H1 (cell line): ENCODE results near the gene GRM1. TPM values are rescaled to one million over a fixed set of nuclear protein-coding genes. Genes with fewer than 3 reads are reported as not detected.

Source experiments
- CTBP2 ChIP-seq: IDR thresholded peaks from 2 replicates; pipeline ENCODE4 v1.7.0; 2011; ENCODE audit warnings: borderline replicate concordance, mild to moderate bottlenecking, moderate library complexity, mixed read lengths, low read length; ENCODE audit not compliant: insufficient read depth, insufficient read length
- SAP30 ChIP-seq: fragments of 300-600 bp; sonication (generic); IDR thresholded peaks from 2 replicates; pipeline ENCODE4 v1.7.1; 2012; ENCODE audit warnings: low read length, moderate library complexity, mild to moderate bottlenecking, inconsistent platforms; ENCODE audit not compliant: insufficient read depth, insufficient replicate concordance
- SP2 ChIP-seq: IDR thresholded peaks from 2 replicates; pipeline ENCODE4 v1.6.1; 2012; ENCODE audit warnings: mild to moderate bottlenecking, low read length, inconsistent platforms
- ZNF274 ChIP-seq: IDR thresholded peaks from 2 replicates; pipeline ENCODE4 v1.7.0; 2012; ENCODE audit warnings: low read length, borderline replicate concordance; ENCODE audit errors: extremely low read depth
- polyA plus RNA-seq, 7 experiments: library from polyadenylated mRNA; depleted of rRNA in 3 of 7; stranded (reverse) in 5 of 7; unstranded in 2 of 7; fragments of >200 nt in 5 of 7; fragments of 200-250 nt in 2 of 7; gene quantifications; 1 replicate in 5 of 7; 2 replicates in 1 of 7; 4 replicates in 1 of 7; pipeline versions ENCODE4 v1.2.1 to v1.2.3, GENCODE V29; 2011 to 2013; ENCODE audit warnings: missing spikeins in 2 of 7, mixed read lengths in 2 of 7
- total RNA-seq: library from RNA; stranded (reverse); fragmentation: NEBNext Ultra II Directional; extraction: Animal tissue kit (Norgen Biotek cat#: 25700); gene quantifications from 2 replicates; pipeline ENCODE4 v1.2.1, GENCODE V29; 2021
- TF ChIP-seq, protein P1 (sequence below): fragments of 300-600 bp; sonication (generic); IDR thresholded peaks from 2 replicates; pipeline ENCODE4 v1.7.1; 2012; ENCODE audit warnings: low read length, moderate library complexity, mild to moderate bottlenecking, inconsistent platforms; ENCODE audit not compliant: insufficient replicate concordance

GRM1 gene
- total and polyA plus RNA-seq, 2 of the 8 experiments (the other 6 are each of a cell fraction or from before 2014, with no cell fraction given): 0.15 to 1.3 TPM

DNA sequence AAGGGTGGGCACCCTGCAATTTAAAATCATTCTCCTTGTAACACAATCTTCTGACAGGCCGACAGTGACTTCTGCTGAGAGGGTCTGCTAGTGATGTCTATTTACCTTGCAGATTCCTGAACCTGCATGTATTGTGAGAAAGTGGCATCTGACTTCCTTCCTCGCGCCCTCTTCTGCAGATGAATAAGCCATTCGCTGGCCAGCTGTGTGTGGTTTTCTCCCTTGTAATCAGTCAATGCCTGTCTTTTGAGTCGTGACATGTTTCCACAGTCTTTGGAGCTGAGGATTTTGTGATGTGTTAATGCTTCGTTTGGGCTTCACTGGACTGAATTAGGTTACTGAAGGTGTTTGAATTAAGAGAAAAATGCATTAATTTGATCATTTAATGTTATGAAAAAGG lies 125.3 kb downstream of the GRM1 start (continued):
- TF ChIP-seq, protein P1, sequence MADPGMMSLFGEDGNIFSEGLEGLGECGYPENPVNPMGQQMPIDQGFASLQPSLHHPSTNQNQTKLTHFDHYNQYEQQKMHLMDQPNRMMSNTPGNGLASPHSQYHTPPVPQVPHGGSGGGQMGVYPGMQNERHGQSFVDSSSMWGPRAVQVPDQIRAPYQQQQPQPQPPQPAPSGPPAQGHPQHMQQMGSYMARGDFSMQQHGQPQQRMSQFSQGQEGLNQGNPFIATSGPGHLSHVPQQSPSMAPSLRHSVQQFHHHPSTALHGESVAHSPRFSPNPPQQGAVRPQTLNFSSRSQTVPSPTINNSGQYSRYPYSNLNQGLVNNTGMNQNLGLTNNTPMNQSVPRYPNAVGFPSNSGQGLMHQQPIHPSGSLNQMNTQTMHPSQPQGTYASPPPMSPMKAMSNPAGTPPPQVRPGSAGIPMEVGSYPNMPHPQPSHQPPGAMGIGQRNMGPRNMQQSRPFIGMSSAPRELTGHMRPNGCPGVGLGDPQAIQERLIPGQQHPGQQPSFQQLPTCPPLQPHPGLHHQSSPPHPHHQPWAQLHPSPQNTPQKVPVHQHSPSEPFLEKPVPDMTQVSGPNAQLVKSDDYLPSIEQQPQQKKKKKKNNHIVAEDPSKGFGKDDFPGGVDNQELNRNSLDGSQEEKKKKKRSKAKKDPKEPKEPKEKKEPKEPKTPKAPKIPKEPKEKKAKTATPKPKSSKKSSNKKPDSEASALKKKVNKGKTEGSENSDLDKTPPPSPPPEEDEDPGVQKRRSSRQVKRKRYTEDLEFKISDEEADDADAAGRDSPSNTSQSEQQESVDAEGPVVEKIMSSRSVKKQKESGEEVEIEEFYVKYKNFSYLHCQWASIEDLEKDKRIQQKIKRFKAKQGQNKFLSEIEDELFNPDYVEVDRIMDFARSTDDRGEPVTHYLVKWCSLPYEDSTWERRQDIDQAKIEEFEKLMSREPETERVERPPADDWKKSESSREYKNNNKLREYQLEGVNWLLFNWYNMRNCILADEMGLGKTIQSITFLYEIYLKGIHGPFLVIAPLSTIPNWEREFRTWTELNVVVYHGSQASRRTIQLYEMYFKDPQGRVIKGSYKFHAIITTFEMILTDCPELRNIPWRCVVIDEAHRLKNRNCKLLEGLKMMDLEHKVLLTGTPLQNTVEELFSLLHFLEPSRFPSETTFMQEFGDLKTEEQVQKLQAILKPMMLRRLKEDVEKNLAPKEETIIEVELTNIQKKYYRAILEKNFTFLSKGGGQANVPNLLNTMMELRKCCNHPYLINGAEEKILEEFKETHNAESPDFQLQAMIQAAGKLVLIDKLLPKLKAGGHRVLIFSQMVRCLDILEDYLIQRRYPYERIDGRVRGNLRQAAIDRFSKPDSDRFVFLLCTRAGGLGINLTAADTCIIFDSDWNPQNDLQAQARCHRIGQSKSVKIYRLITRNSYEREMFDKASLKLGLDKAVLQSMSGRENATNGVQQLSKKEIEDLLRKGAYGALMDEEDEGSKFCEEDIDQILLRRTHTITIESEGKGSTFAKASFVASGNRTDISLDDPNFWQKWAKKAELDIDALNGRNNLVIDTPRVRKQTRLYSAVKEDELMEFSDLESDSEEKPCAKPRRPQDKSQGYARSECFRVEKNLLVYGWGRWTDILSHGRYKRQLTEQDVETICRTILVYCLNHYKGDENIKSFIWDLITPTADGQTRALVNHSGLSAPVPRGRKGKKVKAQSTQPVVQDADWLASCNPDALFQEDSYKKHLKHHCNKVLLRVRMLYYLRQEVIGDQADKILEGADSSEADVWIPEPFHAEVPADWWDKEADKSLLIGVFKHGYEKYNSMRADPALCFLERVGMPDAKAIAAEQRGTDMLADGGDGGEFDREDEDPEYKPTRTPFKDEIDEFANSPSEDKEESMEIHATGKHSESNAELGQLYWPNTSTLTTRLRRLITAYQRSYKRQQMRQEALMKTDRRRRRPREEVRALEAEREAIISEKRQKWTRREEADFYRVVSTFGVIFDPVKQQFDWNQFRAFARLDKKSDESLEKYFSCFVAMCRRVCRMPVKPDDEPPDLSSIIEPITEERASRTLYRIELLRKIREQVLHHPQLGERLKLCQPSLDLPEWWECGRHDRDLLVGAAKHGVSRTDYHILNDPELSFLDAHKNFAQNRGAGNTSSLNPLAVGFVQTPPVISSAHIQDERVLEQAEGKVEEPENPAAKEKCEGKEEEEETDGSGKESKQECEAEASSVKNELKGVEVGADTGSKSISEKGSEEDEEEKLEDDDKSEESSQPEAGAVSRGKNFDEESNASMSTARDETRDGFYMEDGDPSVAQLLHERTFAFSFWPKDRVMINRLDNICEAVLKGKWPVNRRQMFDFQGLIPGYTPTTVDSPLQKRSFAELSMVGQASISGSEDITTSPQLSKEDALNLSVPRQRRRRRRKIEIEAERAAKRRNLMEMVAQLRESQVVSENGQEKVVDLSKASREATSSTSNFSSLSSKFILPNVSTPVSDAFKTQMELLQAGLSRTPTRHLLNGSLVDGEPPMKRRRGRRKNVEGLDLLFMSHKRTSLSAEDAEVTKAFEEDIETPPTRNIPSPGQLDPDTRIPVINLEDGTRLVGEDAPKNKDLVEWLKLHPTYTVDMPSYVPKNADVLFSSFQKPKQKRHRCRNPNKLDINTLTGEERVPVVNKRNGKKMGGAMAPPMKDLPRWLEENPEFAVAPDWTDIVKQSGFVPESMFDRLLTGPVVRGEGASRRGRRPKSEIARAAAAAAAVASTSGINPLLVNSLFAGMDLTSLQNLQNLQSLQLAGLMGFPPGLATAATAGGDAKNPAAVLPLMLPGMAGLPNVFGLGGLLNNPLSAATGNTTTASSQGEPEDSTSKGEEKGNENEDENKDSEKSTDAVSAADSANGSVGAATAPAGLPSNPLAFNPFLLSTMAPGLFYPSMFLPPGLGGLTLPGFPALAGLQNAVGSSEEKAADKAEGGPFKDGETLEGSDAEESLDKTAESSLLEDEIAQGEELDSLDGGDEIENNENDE: no peak
- TF ChIP-seq SAP30 (no peak), CTBP2 (no peak), ZNF274 (no peak), SP2 (no peak)
